HL-60 (cell line): ENCODE results near the gene RASAL1.

ENCODE experiments used
- CTCF ChIP-seq: IDR thresholded peaks from one replicate; pipeline ENCODE4 v1.5.1; 2011; ENCODE audit warnings: low read length, control low read depth, inconsistent platforms; ENCODE audit not compliant: insufficient read depth
- GABPA ChIP-seq: IDR thresholded peaks from 2 replicates; pipeline ENCODE4 v1.6.1; 2012; ENCODE audit warnings: low read depth

GRCh38 chr12:113146999-113147398, 11.4 kb upstream of the RASAL1 start:
- no peak for TF ChIP-seq GABPA
- TF ChIP-seq CTCF, result no peak
